ENCODE data around the gene MEGF6. TPM values are rescaled to one million over a fixed set of nuclear protein-coding genes. Genes with fewer than 3 reads are reported as not detected.

Gene MEGF6
- total RNA-seq, 2 experiments from 2014 or later = 2.6 to 4.5 TPM

GRCh38 chr1:3641816-3642215, 30.5 kb upstream of the MEGF6 start:
- intact Hi-C loops (cut with DNase I, micrococcal nuclease) = no loop called here
- H3K27ac Mint-ChIP-seq = no peak overlapping the region
- DNase-seq = no peak
- H3K4me1 Mint-ChIP-seq = no peaks in the 10 kb centered on the region
- H3K4me3 Mint-ChIP-seq = no peak overlapping the region
- peaks cover 21% of the 10 kb centered on the region for H3K36me3 Mint-ChIP-seq (ENCODE audit: low read depth)
- no peaks in the 10 kb centered on the region for H3K9me3 Mint-ChIP-seq (ENCODE audit: low read depth)
- no peak for ATAC-seq
- ChIA-PET POLR2A (no interaction called here), CTCF (interaction anchor here (1.4 kb wide), 1 partner anchor 23 kb away, joined by 3 read pairs; no protein-coding TSS in a partner anchor)
- H3K27me3 Mint-ChIP-seq = no peaks in the 10 kb centered on the region

GRCh38 chr1:3641046-3641760, 29.9 kb upstream of the MEGF6 start:
- POLR2A ChIA-PET = no interaction called here
- intact Hi-C loops (cut with DNase I, micrococcal nuclease) = no loop called here
- no peaks in the 10 kb centered on the region for H3K4me1 Mint-ChIP-seq
- DNase-seq (no peak), ATAC-seq (no peak)
- CTCF ChIA-PET = interaction anchor here (1.4 kb wide), 1 partner anchor 23 kb away, joined by 3 read pairs; no protein-coding TSS in a partner anchor
- H3K27me3 Mint-ChIP-seq = no peaks in the 10 kb centered on the region
- no peak overlapping the region for H3K27ac Mint-ChIP-seq
- H3K36me3 Mint-ChIP-seq (ENCODE audit: low read depth) = peaks cover 23% of the 10 kb centered on the region
- H3K4me3 Mint-ChIP-seq = no peak overlapping the region
- no peaks in the 10 kb centered on the region for H3K9me3 Mint-ChIP-seq (ENCODE audit: low read depth)

GRCh38 chr1:3640121-3640837, 29.0 kb upstream of the MEGF6 start:
- ChIA-PET CTCF (interaction anchor here (1.0 kb wide), 1 partner anchor 8 kb away, joined by 3 read pairs; no protein-coding TSS in a partner anchor), POLR2A (no interaction called here)
- Mint-ChIP-seq H3K9me3 (ENCODE audit: low read depth) (no peaks in the 10 kb centered on the region), H3K4me3 (no peak overlapping the region), H3K27me3 (no peaks in the 10 kb centered on the region), H3K4me1 (no peaks in the 10 kb centered on the region), H3K27ac (no peak overlapping the region), H3K36me3 (ENCODE audit: low read depth) (peaks cover 21% of the 10 kb centered on the region)
- no peak for DNase-seq
- intact Hi-C loops (cut with DNase I, micrococcal nuclease) = no loop called here
- no peak for ATAC-seq

GRCh38 chr1:3639397-3639911, 28.1 kb upstream of the MEGF6 start:
- H3K36me3 Mint-ChIP-seq (ENCODE audit: low read depth) = peaks cover 18% of the 10 kb centered on the region
- ATAC-seq = no peak
- POLR2A ChIA-PET = interaction anchor here (0.6 kb wide), 1 partner anchor 9 kb away, joined by 3 read pairs; no protein-coding TSS in a partner anchor

GRCh38 chr1:3638676-3639075, 27.4 kb upstream of the MEGF6 start:
- CTCF ChIA-PET = interaction anchor here (0.7 kb wide), 1 partner anchor 51 kb away, joined by 4 read pairs; no protein-coding TSS in a partner anchor
- peaks cover 18% of the 10 kb centered on the region for H3K36me3 Mint-ChIP-seq (ENCODE audit: low read depth)
- H3K9me3 Mint-ChIP-seq (ENCODE audit: low read depth) = no peaks in the 10 kb centered on the region
- ATAC-seq (no peak), DNase-seq (no peak)
- intact Hi-C loops (cut with DNase I, micrococcal nuclease) = no loop called here
- H3K4me1 Mint-ChIP-seq = no peaks in the 10 kb centered on the region
- H3K27ac Mint-ChIP-seq = no peak overlapping the region
- no peaks in the 10 kb centered on the region for H3K27me3 Mint-ChIP-seq
- no peak overlapping the region for H3K4me3 Mint-ChIP-seq
- POLR2A ChIA-PET = no interaction called here

More at GRCh38 chr1:3639397-3639911, 28.1 kb upstream of the MEGF6 start:
- Mint-ChIP-seq H3K9me3 (ENCODE audit: low read depth) (no peaks in the 10 kb centered on the region), H3K27me3 (no peaks in the 10 kb centered on the region), H3K4me1 (no peaks in the 10 kb centered on the region), H3K4me3 (no peak overlapping the region), H3K27ac (no peak overlapping the region)
- CTCF ChIA-PET = interaction anchor here (0.7 to 1.0 kb wide), 2 partner anchors 9 to 50 kb away, joined by 3 to 4 read pairs; no protein-coding TSS in a partner anchor
- intact Hi-C loops (cut with DNase I, micrococcal nuclease) = no loop called here
- no peak for DNase-seq

GRCh38 chr1:3638027-3638426, 26.7 kb upstream of the MEGF6 start:
- Mint-ChIP-seq H3K9me3 (ENCODE audit: low read depth) (no peaks in the 10 kb centered on the region), H3K27me3 (no peaks in the 10 kb centered on the region), H3K27ac (no peak overlapping the region), H3K36me3 (ENCODE audit: low read depth) (peaks cover 17% of the 10 kb centered on the region), H3K4me3 (no peak overlapping the region), H3K4me1 (no peaks in the 10 kb centered on the region)
- no peak for DNase-seq
- ChIA-PET POLR2A (no interaction called here), CTCF (interaction anchor here (0.6 kb wide), 1 partner anchor 152 kb away, joined by 4 read pairs; no protein-coding TSS in a partner anchor)
- ATAC-seq = no peak
- intact Hi-C loops (cut with DNase I, micrococcal nuclease) = no loop called here

GRCh38 chr1:3636531-3636930, 25.2 kb upstream of the MEGF6 start:
- ATAC-seq (no peak), DNase-seq (no peak)
- H3K27ac Mint-ChIP-seq = no peak overlapping the region
- POLR2A ChIA-PET = no interaction called here
- intact Hi-C loops (cut with DNase I, micrococcal nuclease) = no loop called here
- H3K36me3 Mint-ChIP-seq (ENCODE audit: low read depth) = peaks cover 11% of the 10 kb centered on the region
- no peak overlapping the region for H3K4me3 Mint-ChIP-seq
- no peaks in the 10 kb centered on the region for H3K4me1 Mint-ChIP-seq
- CTCF ChIA-PET = interaction anchor here (1.5 kb wide), 1 partner anchor 16 kb away, joined by 4 read pairs; no protein-coding TSS in a partner anchor
- H3K9me3 Mint-ChIP-seq (ENCODE audit: low read depth) = no peaks in the 10 kb centered on the region
- no peaks in the 10 kb centered on the region for H3K27me3 Mint-ChIP-seq

- Mint-ChIP-seq H3K27me3 (no peaks in the 10 kb centered on the region), H3K36me3 (ENCODE audit: low read depth) (peaks cover 11% of the 10 kb centered on the region), H3K4me3 (no peak overlapping the region), H3K4me1 (no peaks in the 10 kb centered on the region), H3K27ac (no peak overlapping the region), H3K9me3 (ENCODE audit: low read depth) (no peaks in the 10 kb centered on the region)
- ChIA-PET POLR2A (no interaction called here), CTCF (interaction anchor here (1.5 kb wide), 1 partner anchor 16 kb away, joined by 4 read pairs; no protein-coding TSS in a partner anchor)
- DNase-seq (no peak), ATAC-seq (no peak)
- intact Hi-C loops (cut with DNase I, micrococcal nuclease) = no loop called here
Measured at GRCh38 chr1:3636080-3636479, 24.8 kb upstream of the MEGF6 start.

GRCh38 chr1:3634059-3634800, 22.9 kb upstream of the MEGF6 start:
- CTCF ChIA-PET = no interaction called here
- Mint-ChIP-seq H3K27me3 (no peaks in the 10 kb centered on the region), H3K27ac (no peak overlapping the region), H3K36me3 (ENCODE audit: low read depth) (peaks cover 11% of the 10 kb centered on the region), H3K4me1 (no peaks in the 10 kb centered on the region), H3K4me3 (no peak overlapping the region), H3K9me3 (ENCODE audit: low read depth) (no peaks in the 10 kb centered on the region)
- intact Hi-C loops (cut with DNase I, micrococcal nuclease) = no loop called here
- POLR2A ChIA-PET = no interaction called here
- ATAC-seq = no peak
- no peak for DNase-seq

GRCh38 chr1:3633344-3634058, 22.2 kb upstream of the MEGF6 start:
- ChIA-PET POLR2A (no interaction called here), CTCF (no interaction called here)
- no peak for DNase-seq
- Mint-ChIP-seq H3K9me3 (ENCODE audit: low read depth) (no peaks in the 10 kb centered on the region), H3K36me3 (ENCODE audit: low read depth) (peaks cover 11% of the 10 kb centered on the region), H3K27me3 (no peaks in the 10 kb centered on the region), H3K4me3 (no peak overlapping the region), H3K27ac (no peak overlapping the region), H3K4me1 (no peaks in the 10 kb centered on the region)
- no peak for ATAC-seq
- intact Hi-C loops (cut with DNase I, micrococcal nuclease) = no loop called here

Measured in activated CD4-positive, alpha-beta T cell treated with anti-CD3 and anti-CD28 coated beads for 36 hours (primary cell).